Transverse colon (tissue), 3 donors: ENCODE data around the gene UBN1.

ENCODE experiments used
- CTCF ChIP-seq, 5 experiments: fragments of 200-600 bp in 3 of 5; fragments of 450-650 bp in 2 of 5; sonication (generic) in 3 of 5; IDR thresholded peaks; 1 replicate in 2 of 5; 2 replicates in 3 of 5; pipeline ENCODE4 v1.5.1; 2016 to 2017; ENCODE audit warnings: antibody characterized with exemption in 5 of 5, inconsistent platforms in 3 of 5, mild to moderate bottlenecking in 2 of 5, moderate library complexity in 1 of 5
- POLR2A ChIP-seq: fragments of 450-650 bp; IDR thresholded peaks from one replicate; pipeline ENCODE4 v1.6.1; 2016; ENCODE audit warnings: antibody characterized with exemption, mild to moderate bottlenecking, moderate library complexity

GRCh38 chr16:4928227-4928626 lies 80.9 kb downstream of the UBN1 start:
- TF ChIP-seq CTCF (IDR thresholded peaks at IDR 0.05) (no peak), POLR2A (no peak)
